Measurements from ENCODE around the gene OBI1. TPM values are rescaled to one million over a fixed set of nuclear protein-coding genes. Genes with fewer than 3 reads are reported as not detected.

The OBI1 gene
- total RNA-seq, 2 donors from 2014 or later, result 16.7 to 28.6 TPM

DNA sequence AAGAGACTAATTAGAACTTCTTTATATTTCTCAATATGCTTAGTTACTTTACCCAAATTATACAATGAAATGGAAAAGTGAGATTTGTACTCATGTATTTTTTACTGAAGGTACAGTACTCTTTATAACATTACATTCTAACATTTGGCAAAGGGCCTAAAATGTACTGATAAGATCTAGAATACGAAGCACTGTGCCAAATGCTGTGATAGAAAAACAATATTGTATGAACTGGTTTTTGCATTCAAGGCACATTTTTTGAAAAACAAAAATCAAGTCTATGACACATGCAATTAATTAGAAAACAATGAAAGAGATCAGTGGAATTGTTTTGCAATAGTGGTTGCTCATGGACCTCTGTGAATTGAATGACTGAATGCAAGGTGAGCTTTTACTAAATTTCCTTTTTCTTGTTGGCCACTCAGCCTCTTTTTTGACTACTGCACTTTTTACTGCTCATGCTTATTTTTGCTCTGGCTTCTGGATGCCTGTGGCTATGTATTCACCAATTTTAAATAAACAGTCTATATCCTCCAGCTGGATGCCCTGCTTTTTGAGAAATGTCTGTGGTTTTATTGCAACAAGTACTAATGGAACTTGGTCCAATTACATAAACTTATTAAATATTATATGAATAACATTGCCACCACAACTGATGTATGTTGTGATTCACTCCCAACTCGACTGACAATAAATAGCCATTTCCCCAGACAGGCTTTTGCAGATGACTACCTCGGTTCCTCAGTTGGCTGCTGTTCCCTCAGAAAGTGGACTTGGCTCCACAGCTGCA, 41.4 kb upstream of the OBI1 start:
- no peaks in the 10 kb centered on the region for H3K36me3 ChIP-seq (ENCODE audit: control insufficient read depth, insufficient read depth, low read length)
- H3K4me3 Mint-ChIP-seq, result no peak overlapping the region
- 65% methylated on average over 3 of the region's 3 CpGs; no CpG with 5 or more reads in 1 of the 2 experiments for WGBS, 2 experiments (ENCODE audit: insufficient coverage in 1 of 2, insufficient read length in 1 of 2)
- no peak for DNase-seq
- H3K9me3 ChIP-seq (ENCODE audit: control insufficient read depth, low read length), result no peaks in the 10 kb centered on the region
- H3K27me3 ChIP-seq (ENCODE audit: control insufficient read depth, insufficient read depth, low read length, poor library complexity, severe bottlenecking), result peaks cover 6% of the 10 kb centered on the region
- H3K27me3 Mint-ChIP-seq (ENCODE audit: insufficient read depth), result peaks cover 12% of the 10 kb centered on the region
- no peaks in the 10 kb centered on the region for H3K36me3 Mint-ChIP-seq (ENCODE audit: low read depth)
- H3K4me1 ChIP-seq (ENCODE audit: control insufficient read depth, insufficient read depth, low read length), result no peaks in the 10 kb centered on the region
- no peaks in the 10 kb centered on the region for H3K4me1 Mint-ChIP-seq
- no peak overlapping the region for H3K27ac ChIP-seq (ENCODE audit: low read depth, low read length)
- H3K27ac Mint-ChIP-seq, result no peak overlapping the region
- H3K4me3 ChIP-seq (ENCODE audit: low read length), result no peak overlapping the region
- TF ChIP-seq CTCF (conservative IDR thresholded peaks at IDR 0.05), result no peak
- H3K9me3 Mint-ChIP-seq, result peaks cover 2% of the 10 kb centered on the region
- no peak overlapping the region for H3K9ac ChIP-seq (ENCODE audit: extremely low read depth, low read length, poor library complexity, severe bottlenecking)

- DNase-seq, result no peak
- Histone ChIP-seq H3K36me3 (ENCODE audit: control insufficient read depth, insufficient read depth, low read length) (no peaks in the 10 kb centered on the region), H3K27me3 (ENCODE audit: control insufficient read depth, insufficient read depth, low read length, poor library complexity, severe bottlenecking) (no peaks in the 10 kb centered on the region), H3K4me3 (ENCODE audit: low read length) (no peak overlapping the region), H3K9me3 (ENCODE audit: control insufficient read depth, low read length) (no peaks in the 10 kb centered on the region), H3K4me1 (ENCODE audit: control insufficient read depth, insufficient read depth, low read length) (no peaks in the 10 kb centered on the region), H3K9ac (ENCODE audit: extremely low read depth, low read length, poor library complexity, severe bottlenecking) (no peak overlapping the region), H3K27ac (ENCODE audit: low read depth, low read length) (no peak overlapping the region)
- Mint-ChIP-seq H3K27me3 (ENCODE audit: insufficient read depth) (peaks cover 20% of the 10 kb centered on the region), H3K27ac (no peak overlapping the region), H3K4me1 (peaks cover 1% of the 10 kb centered on the region), H3K9me3 (peaks cover under 1% of the 10 kb centered on the region), H3K4me3 (no peak overlapping the region), H3K36me3 (ENCODE audit: low read depth) (no peaks in the 10 kb centered on the region)
- 62 to 67% methylated on average over 2 of the region's 2 CpGs for WGBS, 2 experiments (ENCODE audit: insufficient coverage in 1 of 2, insufficient read length in 1 of 2)
- peak; percentile 51 for TF ChIP-seq CTCF (conservative IDR thresholded peaks at IDR 0.05)
These were observed 30.1 kb upstream of the OBI1 start for GRCh38 chr13:78689011-78689410.

DNA sequence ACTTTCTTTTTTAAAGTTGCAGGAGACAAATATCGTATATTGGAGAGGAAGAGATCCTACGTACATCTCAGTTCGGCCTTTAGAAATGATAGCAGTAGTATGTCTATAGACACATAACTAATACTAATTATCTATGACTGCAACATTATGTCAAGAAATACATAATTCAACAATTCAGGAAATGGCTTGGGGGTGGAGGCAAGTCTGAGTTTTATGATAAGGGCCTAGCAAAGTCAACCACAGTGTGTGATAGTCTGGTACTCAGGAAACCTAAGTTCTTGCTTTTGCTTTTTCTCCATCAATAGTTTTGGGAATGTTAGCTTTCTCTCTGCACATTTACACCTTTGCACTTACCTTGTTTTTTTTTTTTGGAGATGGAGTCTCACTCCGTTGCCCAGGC, 27.5 kb upstream of the OBI1 start:
- H3K27ac ChIP-seq (ENCODE audit: low read depth, low read length), result no peak overlapping the region
- no peak for DNase-seq
- Mint-ChIP-seq H3K4me3 (no peak overlapping the region), H3K27me3 (ENCODE audit: insufficient read depth) (peaks cover 31% of the 10 kb centered on the region), H3K27ac (no peak overlapping the region), H3K36me3 (ENCODE audit: low read depth) (no peaks in the 10 kb centered on the region), H3K9me3 (peaks cover 5% of the 10 kb centered on the region), H3K4me1 (peaks cover 1% of the 10 kb centered on the region)
- H3K4me1 ChIP-seq (ENCODE audit: control insufficient read depth, insufficient read depth, low read length), result no peaks in the 10 kb centered on the region
- no peak for TF ChIP-seq CTCF (conservative IDR thresholded peaks at IDR 0.05)
- no peaks in the 10 kb centered on the region for H3K27me3 ChIP-seq (ENCODE audit: control insufficient read depth, insufficient read depth, low read length, poor library complexity, severe bottlenecking)
- 94% methylated on average over 1 of the region's 4 CpGs; no CpG with 5 or more reads in 1 of the 2 experiments for WGBS, 2 experiments (ENCODE audit: insufficient coverage in 1 of 2, insufficient read length in 1 of 2)
- H3K9me3 ChIP-seq (ENCODE audit: control insufficient read depth, low read length), result no peaks in the 10 kb centered on the region
- H3K9ac ChIP-seq (ENCODE audit: extremely low read depth, low read length, poor library complexity, severe bottlenecking), result no peak overlapping the region
- no peak overlapping the region for H3K4me3 ChIP-seq (ENCODE audit: low read length)
- no peaks in the 10 kb centered on the region for H3K36me3 ChIP-seq (ENCODE audit: control insufficient read depth, insufficient read depth, low read length)

Data from endodermal cell (in vitro differentiated cells).